AG20443 (cell line): ENCODE data around the gene DPP3.
"Not testable (repeated sequence)": the region's sequence is repeated elsewhere in the genome, so short reads cannot be mapped to it uniquely, and the experiment has no call there.

Experiments used
- DNase-seq: peaks from one replicate; pipeline ENCODE4 v3.0.0; 2012; ENCODE audit warnings: low spot score, mixed read lengths

DPP3 gene, protein sequence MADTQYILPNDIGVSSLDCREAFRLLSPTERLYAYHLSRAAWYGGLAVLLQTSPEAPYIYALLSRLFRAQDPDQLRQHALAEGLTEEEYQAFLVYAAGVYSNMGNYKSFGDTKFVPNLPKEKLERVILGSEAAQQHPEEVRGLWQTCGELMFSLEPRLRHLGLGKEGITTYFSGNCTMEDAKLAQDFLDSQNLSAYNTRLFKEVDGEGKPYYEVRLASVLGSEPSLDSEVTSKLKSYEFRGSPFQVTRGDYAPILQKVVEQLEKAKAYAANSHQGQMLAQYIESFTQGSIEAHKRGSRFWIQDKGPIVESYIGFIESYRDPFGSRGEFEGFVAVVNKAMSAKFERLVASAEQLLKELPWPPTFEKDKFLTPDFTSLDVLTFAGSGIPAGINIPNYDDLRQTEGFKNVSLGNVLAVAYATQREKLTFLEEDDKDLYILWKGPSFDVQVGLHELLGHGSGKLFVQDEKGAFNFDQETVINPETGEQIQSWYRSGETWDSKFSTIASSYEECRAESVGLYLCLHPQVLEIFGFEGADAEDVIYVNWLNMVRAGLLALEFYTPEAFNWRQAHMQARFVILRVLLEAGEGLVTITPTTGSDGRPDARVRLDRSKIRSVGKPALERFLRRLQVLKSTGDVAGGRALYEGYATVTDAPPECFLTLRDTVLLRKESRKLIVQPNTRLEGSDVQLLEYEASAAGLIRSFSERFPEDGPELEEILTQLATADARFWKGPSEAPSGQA

DNA sequence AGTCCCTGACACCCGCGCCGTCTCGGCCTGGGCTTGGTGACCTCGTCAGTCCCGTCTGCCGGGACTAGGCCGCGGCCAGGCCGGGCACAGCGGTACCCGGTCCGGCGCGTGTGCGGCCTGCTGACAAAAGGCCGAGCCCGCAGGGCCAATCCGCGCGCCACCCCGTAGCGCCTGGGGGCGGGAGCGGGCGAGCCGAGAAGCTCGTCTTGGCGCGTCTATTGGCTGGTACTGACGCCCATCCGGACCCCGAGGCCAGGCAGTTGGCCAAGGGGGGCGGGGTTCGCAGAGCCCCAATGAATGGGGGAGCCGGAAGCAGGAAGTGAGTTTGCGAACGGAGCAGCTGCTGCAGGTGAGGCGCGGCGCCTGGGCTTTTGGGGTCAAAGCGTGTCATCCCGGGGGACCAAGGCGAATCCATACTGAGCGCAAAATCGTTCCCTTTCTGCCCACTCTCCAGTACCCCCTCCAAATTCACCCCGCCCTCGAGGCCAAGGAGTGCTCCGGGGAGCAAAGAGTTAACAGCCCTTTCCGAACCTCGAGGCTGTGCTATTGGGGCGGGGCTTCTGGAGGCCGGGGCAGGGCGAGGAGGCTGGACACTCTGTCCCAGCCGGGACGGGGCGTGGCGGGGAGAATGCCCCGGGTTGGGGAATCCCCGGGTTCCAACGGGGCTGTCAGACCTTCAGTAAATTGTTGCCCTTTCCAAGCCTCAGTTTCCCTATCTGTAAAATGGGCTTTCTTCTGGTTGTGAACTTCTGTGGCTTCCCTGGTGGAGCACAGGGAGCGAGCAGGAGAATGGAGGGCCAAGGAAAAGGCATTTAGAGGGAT lies at the start of gene DPP3:
Gene DPP3, plus strand, starts transcription at position 318 of the 822 bp plus-strand sequence. CDS start 1,767 bp downstream, outside the sequence.
- DNase-seq = peak; percentile 100

DNA sequence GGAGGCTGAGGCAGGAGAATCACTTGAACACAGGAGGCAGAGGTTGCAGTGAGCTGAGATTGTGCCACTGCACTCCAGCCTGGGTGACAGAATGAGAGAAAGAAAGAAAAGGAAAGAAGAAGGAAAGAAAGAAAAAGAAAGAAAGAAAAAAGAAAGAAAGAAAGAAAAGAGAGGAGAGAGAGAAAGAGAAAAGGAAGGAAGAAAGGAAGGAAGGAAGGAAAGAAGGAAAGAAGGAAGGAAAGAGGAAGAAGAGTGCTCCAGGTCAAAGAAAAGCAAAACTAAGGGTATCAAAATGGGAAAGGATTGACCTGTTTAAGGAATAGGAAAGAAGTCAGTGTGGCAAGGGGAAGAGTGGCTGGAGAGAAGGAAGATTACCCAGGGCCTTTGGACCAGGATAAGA lies 48.9 kb upstream of the DPP3 start:
- DNase-seq = not testable (repeated sequence)

DNA sequence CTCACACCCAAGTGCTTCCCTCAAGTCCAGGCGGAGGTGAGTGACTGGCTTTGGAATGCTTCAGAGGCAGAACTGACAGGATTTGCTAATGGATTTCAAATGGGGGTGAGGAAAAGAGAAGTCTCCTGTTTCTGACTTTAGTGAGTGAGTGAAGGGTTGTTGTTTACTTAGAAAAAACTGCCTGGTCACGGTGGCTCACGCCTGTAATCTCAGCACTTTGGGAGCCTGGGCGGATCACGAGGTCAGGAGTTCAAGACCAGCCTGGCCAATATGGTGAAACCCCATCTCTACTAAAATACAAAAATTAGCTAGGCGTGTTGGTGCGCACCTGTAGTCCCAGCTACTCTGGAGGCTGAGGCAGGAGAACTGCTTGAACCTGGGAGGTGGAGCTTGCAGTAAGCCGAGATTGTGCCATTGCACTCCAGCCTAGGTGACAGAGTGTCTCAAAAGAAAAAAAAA lies 48.3 kb upstream of the DPP3 start:
- not testable (repeated sequence) for DNase-seq

DNA sequence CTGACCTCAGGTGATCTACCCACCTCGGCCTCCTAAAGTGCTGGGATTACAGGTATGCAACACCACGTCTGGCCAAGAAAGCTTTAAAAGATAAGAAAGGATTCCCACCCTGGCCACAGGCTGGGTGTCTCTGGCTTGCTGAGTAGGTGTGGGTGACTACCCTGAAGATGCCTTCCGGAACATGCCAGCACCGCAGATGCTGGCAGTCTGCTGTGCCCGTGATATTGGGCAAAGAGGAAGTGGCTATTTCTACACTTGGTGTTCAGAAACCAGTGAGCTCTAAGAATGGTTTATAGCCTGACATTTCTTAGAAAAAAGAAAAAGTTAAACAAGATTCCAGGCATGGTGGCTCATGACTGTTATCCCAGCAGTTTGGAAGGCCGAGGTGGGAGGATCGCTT lies 47.6 kb upstream of the DPP3 start:
- DNase-seq = no peak

DNA sequence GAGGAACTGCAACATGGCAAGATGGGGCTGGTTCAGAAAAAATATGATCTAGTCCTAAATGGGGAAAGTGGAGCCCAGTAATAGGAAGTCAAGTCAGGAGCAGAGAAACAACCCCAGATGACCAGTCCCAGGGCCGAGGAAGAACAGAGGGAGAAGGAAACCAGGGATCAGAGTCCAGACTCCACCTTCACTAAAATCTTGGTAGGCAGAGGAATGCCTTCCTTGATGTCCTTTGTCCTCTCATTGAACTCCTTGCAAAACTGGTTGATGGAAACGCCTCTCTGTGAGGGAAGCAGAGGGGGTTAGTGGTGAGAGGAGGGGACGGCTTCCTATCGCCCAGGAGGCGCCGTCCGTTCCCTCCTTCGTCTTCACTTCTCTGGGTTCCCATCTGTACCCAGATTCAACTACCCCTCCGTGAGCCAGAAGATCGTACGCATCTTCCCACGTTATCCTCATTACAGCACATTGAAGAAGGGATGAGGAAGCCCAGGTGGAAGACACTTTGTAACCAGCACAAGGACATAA lies 42.2 kb upstream of the DPP3 start:
- DNase-seq = no peak

DNA sequence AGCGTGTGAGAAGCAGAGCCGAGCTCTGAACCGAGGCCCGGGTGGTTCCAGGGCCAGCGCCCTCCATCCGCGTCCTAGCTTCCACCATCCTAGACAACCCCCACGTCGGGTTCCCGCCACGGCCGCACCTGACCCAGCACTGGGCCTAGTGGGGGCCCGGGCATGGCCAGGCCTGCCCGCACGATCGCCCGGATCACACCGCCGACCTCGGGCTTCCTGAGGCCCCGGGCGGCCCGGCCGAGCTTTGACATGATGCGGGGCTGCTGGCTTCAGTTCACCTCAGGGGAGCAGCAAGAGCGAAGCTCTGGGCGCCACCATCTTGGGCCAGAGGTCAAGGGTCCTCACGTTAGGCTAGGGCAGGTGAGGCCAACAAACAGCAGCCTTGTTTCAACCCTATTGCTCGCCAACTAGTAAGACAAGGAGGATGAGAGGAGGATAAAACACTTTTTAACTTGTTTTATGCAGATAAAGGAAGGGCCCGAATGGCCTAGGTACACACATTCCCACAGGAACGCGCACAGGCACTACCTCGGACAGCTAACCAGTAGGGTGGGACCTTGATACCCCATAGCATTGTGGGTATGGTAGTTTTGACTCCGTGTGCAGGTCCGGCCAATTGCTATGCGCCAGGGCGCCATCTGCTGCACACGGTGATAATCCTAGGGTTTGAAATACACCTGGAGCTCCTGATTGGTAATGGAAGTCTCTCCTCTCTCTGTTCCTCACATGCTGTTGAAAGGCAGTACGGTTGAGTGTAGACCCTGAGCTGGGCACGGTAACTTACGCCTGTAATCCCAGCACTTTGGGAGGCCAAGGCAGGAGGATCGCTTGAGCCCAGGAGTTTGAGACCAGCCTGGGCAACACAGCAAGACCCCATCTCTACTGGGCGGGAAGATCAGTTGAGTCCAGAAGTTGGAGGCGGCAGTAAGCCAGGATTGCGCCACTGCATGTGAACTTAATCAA lies 41.4 kb upstream of the DPP3 start, which contains the start of gene MRPL11:
Gene MRPL11, minus strand, starts transcription at position 345 of the 963 bp plus-strand sequence. Its CDS starts 94 bp downstream, at position 251.
- DNase-seq = peak; percentile 96

DNA sequence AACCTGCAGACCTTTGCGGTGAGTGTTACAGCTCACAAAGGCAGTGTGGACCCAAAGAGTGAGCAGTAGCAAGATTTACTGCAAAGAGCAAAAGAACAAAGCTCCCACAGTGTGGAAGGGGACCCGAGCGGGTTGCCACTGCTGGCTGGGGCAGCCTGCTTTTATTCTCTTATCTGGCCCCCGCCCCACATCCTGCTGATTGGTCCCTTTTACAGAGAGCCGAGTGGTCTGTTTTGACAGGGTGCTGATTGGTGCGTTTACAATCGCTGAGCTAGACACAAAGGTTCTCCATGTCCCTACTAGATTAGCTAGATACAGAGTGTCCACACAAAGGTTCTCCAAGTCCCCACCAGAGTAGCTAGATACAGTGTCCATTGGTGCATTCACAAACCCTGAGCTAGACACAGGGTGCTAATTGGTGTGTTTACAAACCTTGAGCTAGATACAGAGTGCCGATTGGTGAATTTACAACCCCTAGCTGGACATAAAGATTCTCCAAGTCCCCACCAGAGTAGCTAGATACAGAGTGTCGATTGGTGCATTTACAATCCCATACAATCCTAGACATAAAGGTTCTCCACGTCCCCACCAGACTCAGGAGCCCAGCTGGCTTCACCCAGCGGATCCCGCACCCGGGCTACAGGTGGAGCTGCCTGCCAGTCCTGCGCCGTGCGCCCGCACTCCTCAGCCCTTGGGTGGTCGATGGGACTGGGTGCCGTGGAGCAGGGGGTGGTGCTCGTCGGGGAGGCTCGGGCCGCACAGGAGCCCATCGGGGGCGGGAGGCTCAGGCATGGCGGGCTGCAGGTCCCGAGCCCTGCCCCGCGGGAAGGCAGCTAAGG lies 39.9 kb upstream of the DPP3 start:
- DNase-seq = not testable (repeated sequence)

DNA sequence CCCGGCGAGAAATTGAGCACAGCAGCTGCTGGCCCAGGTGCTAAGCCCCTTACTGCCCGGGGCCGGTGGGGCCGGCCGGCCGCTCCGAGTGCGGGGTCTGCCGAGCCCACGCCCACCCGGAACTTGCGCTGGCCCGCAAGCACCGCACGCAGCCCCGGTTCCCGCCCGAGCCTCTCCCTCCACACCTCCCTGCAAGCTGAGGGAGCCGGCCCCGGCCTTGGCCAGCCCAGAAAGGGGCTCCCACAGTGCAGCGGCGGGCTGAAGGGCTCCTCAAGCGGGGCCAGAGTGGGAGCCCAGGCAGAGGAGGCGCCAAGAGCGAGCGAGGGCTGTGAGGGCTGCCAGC lies 39.3 kb upstream of the DPP3 start:
- DNase-seq = not testable (repeated sequence)

DNA sequence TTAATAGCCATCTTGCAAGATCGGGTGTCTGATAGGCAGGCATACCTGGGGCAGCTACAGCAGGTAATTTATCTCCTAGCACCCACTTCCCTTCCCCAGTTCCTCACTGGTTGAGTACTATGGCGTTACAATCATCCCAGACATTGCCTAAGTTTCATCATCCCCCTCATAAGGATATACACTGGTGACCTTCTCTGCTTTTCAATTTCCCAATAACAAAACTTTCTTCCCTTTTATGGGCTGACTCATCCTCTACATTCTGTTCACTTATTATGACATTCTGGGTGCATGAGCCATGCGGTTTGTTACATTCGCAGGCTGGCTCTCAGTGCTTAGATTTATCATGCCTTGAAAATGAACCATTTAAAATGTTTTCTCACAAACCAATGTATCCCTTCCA lies 36.6 kb upstream of the DPP3 start:
- DNase-seq = peak; percentile 70

DNA sequence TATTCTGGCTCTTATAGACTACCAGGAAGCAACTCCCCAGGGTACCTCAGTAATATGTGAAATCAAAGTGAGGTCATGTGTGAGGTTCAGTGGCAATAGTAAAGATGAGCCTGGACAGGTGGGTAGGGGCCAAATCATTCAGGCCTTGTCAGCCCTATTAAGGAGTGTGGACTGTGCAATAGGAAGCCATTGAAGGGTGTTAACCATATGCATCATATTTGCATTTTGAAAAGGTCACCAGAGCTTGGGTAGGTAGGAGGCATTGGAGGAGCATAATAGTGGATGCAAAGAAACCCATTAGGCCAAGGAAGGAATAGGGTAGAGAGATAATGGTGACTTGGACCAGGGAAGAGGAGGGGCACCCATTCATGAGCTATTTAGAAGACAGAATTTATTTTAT lies 33.2 kb upstream of the DPP3 start:
- no peak for DNase-seq

DNA sequence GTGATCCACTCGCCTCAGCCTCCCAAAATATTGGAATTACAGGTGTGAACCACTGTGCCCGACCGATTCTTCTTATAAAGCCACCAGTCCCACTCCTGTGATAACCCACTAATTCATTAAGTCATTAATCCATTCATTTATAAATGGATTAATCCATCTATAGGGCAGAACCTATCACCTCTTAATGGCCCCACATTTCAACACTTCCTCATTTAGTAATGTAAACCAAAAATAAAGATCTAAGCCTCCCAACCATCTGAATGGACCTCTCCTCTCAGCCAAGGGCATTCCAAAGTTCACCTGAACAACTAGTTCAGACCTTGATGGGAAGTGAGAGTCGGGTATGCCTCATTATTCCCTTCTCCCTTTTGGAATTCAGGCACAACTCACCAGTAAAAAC lies 31.7 kb upstream of the DPP3 start:
- DNase-seq = no peak

DNA sequence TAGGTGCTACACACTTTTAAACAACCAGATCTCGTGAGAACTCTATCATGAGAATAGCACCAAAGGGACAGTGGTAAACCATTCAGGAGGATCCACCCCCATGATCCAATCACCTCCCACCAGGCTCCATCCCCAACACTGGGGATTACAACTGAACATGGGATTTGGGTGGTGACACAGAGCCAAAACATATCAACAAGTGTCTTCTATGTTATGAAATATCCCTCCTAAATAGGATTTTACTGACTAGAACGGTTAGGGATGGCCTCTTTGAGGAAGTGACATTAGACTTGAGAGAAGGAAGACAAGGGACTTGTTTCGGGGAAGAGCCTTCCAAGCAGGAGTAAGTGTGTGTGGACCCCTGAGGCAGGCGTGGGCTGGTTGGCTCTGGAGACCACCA lies 29.7 kb upstream of the DPP3 start:
- DNase-seq = no peak

DNA sequence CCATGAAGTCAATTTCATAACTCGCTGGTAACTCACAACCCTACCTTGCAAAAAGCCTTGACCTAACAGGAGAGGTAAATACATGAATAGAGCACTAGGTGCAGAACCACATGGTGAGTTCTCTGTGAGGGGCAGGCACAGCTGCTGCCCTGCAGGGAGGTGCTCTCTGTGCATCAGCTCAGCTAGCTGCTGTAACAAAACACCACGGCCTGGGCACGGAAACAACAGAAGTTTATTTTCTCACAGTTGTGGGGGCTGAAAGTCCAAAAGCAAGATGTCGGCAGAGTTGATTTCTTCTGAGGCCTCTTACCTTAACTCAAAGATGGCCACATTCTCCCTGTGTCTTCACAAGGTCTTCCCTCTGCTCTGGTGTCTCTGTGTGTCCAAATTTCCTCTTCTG lies 28.6 kb upstream of the DPP3 start:
- no peak for DNase-seq

DNA sequence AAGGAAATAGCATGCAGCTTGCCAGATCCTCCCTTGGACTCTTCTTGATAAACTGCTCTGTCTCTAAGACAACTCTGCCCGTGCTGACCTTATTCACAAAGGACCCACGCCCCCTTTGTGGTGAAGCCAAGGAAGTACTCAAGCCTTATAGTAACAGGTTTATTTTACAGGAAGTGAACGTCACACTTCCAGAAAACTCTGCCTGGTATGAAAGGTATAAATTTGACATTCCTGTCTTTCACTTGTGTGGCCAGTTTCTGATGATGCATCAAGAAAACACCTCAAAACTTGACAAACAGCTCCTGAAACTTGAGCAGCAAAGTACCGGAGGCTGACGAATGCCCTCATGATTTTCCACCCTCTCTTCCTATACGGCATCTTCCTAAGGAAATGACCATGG lies 26.0 kb upstream of the DPP3 start:
- no peak for DNase-seq

DNA sequence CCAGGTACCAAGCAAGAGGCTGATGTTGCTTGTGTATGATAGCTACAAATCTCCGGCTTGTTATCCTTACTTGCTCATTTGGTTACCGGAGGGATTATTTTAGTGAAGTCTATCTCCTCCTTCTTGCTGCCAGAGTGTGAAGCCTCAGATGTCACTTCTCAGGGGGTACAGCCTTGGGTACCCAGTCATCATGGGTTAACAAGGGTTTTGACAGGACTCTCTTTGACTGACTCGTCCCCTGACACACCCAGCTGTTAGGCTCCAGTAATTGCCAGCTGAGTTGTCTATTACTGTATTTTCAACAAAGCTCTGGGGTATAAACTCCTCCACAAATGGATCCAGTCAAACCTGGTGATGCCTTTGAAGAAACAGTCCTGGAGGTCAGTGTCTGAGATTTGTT lies 25.4 kb upstream of the DPP3 start:
- DNase-seq = no peak

DNA sequence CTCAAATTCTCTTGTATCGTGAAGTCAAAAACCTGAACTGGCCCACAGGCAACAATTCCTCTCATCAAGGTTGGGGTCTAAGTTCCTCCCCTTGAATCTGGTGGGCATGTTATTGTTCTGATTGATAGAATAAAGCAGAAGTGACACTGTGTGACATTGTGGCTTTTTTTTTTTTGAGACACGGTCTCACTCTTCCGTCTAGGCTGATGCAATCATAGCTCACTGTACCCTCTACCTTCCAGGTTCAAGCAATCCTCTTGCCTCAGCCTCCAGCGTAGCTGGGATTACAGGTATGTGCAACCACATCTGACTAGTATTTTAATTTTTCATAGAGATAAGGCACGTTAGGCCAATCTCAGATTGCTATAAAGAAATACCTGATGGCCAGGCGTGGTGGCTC lies 22.4 kb upstream of the DPP3 start:
- no peak for DNase-seq

DNA sequence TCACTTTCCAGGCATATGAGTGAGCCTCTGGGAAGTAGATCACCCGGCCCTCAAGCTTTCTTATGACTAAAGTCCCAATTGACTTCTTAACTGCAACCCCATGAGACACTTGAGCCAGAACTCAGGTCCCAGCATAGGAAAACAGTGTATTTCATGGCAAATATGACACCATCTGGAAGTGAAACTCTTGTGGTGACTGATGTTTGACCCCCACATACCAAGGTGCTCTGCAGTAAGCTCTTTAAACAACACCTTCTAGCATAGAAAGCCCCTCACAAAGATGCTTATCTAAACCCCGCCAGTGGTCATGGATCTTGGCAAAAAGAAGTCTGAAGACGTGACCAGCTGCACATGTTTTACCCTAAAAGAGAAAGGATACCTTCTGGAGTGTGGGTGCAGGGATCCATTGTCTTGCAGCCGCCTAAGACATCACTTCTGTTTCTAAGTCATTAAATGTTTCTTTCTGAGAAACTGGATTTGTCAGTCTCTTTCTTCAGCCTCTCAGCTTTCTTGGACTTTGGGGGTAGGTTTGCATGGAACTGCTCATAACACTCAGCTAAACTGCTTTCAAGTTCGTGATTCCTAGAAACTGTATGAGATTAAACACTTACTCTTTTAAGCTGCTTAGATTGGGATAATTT lies 21.0 kb upstream of the DPP3 start:
- no peak for DNase-seq

DNA sequence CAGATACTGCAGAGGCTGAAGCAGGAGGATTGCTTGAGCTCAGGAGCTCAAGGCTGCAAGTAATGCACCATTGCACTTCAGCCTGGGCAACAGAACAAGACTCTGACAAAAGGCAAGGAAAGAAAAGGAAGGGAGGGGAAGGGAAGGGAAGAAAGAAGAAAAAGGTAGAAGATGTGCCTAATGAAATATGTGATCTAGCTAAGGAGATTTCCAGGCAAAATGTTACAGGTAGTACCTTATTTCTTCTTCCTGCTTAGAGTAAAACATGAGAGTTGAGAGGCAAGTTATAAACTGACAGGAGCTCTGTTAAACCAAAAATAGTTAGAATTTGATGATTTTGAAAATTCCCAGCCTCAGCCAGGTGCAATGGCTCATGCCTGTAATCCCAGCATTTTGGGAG lies 18.2 kb upstream of the DPP3 start:
- DNase-seq = no peak

DNA sequence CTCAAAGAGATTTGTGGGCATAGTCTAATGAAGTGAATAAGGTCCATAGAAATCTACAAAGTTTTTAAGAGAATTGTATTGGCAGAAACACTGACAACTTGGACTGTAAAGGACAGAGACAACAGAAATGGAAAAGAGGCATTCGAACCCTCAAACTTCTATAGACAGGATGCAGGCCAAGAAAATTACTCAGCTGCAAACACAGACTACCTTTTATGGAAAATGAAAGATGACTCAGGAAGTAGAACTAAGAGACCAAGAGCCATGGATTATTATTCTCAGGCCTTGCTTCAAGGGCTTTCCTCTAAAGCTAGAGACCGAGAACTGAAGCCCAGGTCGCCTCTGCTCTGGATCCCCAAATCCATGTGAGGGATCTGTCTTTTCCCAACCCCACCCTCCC lies 17.3 kb upstream of the DPP3 start:
- DNase-seq = no peak

DNA sequence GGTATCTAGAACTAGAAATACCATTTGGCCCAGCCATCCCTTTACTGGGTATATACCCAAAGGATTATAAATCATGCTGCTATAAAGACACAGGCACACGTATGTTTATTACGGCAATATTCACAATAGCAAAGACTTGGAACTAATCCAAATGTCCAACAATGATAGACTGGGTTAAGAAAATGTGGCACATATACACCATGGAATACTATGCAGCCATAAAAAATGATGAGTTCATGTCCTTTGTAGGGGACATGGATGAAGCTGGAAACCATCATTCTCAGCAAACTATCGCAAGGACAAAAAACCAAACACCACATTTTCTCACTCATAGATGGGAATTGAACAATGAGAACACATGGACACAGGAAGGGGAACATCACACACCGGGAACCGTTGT lies 16.1 kb upstream of the DPP3 start:
- not testable (repeated sequence) for DNase-seq
